GM21717 (cell line): Measurements from ENCODE around the gene ANK2.

Experiments used
- ATAC-seq: cut with Tn5 transposase; IDR thresholded peaks from one replicate; pipeline ENCODE4 v1.9.1; 2021; ENCODE audit warnings: mild to moderate bottlenecking, moderate library complexity; ENCODE audit not compliant: unreplicated experiment

ANK2 gene

DNA sequence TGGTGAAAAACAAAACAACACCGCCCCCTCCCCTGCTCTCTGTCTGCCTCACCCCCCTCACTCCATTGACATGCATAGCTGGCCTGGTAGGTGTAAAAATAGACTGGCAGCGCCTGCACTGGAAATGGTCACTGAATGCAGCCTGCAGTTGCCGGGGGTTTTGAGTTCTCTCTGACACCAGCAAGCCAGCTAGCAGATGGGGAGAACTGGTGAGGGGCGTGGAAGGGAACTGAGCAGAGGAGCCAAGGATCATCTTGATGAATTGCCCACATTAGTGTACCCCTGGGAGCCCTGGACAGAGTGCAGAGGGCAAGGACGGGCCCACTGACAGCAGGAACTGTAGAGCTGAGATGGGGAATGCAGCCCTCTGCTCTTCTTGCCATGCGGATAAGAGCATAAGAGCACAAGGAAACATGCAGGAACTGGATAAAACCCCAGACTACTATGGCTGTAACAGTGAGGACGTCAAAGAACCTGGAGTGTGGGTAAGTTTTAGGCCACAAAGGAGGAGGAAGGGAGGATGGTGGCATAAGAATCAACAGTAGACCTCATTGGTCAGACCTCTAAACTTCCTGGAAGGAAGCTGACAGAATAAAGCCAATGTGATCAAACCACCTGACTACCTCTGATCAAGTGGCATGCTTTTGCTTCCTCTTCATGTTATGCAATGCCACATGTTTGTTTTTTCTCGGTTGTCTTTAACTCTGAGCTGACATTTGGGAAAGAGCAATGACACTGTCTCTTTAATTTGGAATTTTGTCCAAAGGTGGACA lies 96.3 kb downstream of the ANK2 start:
- no peak for ATAC-seq

GRCh38 chr4:113146876-113147358 lies 97.5 kb downstream of the ANK2 start:
- peak; percentile 97 for ATAC-seq

DNA sequence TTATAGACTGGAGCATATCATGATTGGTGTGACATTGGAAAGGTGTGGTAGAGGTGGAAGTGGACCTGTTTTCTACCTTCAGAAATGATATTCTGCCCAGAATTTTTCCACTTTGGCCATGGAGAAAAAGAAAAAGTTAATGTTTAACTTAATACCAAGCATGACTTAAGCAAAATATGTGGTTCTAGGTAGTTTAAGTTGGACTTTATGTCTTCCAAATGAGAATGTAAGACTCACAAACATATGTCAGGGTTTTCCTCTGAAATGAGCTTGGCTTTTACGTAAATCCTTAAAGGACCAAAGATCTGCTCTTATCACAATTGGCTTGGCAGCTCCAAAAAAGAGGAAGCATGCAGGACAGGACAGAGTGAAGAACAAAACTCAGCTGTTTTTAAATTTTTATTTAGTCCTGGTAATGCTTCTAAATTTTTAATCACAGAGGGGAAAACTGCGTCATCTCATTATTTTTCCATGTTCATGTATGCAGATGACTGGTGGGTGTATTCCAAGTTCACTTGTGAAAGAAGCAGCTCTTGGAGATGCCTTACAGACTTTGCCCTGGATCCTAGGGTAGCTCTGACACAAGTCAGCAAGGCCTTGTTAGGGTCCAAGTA lies 98.2 kb downstream of the ANK2 start:
- no peak for ATAC-seq

DNA sequence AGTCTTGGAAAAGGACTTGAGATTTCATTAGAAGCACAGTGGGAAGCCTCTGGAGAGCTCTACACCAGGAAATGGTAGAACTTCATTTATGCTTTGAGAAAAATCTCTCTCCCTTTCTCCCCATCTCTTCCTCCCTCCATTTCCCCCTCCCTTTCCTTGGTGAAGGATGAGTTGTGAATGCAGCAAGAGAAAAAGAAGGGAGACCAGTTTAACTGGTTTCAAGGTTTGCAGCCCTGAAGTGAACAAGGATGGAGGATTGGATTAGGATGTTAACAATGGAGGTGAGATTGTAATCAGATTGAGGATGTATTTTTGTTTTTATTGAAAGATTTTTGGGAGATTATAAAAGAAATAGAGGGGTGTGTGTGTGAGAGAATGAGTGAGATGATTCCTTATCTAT lies 99.5 kb downstream of the ANK2 start:
- ATAC-seq, result no peak

DNA sequence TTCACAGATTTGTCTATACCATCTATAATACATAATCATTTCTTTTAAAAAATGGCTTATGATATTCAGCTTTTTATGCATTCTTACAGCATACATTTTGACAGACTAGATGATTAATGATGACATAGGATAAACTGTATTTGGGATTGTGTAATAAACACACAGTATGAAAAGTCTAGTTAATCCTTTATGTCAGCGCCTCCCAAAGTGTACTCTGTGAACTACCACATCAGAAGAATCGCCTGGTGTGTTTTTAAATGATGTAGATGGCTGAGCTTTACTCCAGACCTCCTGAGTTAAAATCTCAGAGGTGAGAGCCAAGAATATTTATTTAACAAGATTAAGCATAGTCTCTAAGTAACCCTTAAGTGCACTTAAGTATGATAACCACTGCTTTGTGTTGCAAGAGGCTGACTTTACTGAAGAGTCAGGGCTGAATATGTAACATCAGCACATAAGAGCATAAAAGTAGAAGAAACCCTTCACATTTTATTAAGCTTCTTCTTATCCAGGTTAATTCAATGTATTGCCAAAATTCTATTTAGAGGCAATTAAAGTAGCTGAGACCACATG lies 104.2 kb downstream of the ANK2 start:
- ATAC-seq, result no peak

GRCh38 chr4:113154281-113154680 lies 104.8 kb downstream of the ANK2 start:
- no peak for ATAC-seq

- ATAC-seq, result no peak
Observed at GRCh38 chr4:113157086-113157857, 107.8 kb downstream of the ANK2 start.

GRCh38 chr4:113159942-113160545 lies 110.6 kb downstream of the ANK2 start:
- ATAC-seq, result no peak

GRCh38 chr4:113160548-113160947 lies 111.1 kb downstream of the ANK2 start:
- no peak for ATAC-seq

- no peak for ATAC-seq
Observed at GRCh38 chr4:113162089-113162488, 112.6 kb downstream of the ANK2 start.

- ATAC-seq, result no peak
Observed at GRCh38 chr4:113169368-113169767, 119.9 kb downstream of the ANK2 start.

DNA sequence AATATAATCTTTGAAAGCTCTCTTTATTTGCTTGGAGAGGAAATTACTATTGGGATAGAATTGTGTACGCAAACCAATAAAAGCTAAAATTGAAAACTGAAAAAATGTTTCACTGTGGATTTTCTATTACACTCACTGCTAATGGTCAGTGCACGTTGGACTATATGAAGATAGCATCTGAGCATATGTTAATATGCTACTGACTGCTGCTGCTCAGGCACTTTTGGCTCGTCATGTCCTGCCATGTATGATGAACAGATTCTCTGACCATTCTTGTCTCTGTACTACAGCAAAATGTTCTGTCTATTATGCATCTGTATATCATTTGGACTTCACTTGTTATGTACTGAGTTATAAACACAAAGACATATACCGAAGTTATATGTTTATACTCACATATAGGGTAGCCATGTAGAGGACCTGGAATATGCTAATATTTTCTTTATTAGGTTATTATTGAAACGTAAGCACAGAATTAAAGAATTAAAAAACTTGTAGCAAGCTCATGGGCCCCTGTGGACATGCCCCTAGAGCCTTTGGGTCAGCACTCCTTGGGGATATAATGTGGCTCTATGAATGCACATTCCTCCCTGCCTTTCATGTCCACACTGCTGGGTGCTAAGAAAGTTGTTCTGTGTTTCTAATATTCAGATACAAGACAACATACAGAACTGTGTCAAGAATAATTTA lies 120.8 kb downstream of the ANK2 start:
- ATAC-seq, result no peak

GRCh38 chr4:113170805-113171468 lies 121.5 kb downstream of the ANK2 start:
- ATAC-seq, result no peak

GRCh38 chr4:113173126-113173792 lies 123.8 kb downstream of the ANK2 start:
- ATAC-seq, result no peak

DNA sequence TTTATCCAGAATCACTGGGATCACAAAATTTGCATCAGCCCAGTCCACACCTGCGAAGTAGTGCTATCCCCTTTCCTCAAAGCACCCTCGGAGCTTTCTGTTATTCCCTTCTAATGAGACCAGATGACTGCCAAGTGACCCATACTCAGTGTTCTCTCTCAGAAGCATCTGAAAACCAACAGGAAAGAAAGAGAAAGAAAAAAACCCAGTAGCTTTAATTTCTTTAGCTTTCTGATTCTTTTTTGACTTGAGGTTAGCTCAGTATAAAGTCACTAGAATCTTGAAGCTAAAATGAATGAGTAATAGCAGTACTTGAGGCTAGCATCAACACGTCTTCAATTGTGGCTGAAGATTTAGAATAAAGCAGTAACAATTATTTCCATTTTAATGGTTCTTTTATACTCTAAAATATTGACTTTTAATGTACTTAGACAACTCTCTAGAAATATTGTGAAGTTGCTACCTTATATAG lies 124.4 kb downstream of the ANK2 start:
- ATAC-seq, result peak; percentile 85

- no peak for ATAC-seq
Observed at GRCh38 chr4:113179091-113179490, 129.6 kb downstream of the ANK2 start.

GRCh38 chr4:113179996-113180395 lies 130.5 kb downstream of the ANK2 start:
- ATAC-seq, result no peak

DNA sequence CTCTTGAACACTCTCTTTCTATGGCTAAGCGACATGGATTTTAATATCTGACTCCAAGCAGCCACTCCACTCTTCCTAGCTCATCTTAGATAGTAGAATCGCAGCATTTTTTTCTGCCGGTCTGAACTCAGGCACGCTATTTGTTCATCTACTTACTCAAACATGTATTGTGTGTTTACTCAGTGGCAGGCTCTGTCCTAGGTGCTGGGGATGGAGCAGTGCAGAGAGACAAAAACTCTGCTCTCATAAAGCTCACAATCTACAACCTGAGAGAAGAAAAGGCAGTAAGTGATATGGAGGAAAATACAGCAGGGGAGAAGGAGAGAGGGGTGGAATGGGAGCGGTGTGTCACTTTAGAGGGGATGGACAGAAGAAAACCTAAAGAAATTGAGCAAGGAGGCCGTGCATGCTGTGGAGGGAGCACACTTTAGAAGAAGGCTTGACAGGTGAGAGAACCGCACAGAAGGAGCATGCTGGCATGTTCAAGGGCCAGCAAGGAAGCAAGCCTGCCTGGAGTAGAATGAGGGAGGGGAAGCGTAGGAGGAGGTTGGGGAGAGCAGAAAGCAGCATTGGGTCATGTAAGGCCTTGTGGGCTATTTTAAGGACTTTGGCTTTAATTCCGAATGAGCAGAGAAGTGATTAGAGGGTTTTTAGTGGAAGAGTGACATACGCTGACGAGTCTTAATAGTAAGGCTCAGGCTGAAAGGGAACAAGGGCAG lies 132.0 kb downstream of the ANK2 start:
- ATAC-seq, result no peak
